HG02678 (cell line): ENCODE measurements around the gene SCAMP2.

Experiments used
- ATAC-seq: cut with Tn5 transposase; IDR thresholded peaks from one replicate; pipeline ENCODE4 v1.9.1; 2021; ENCODE audit warnings: mild to moderate bottlenecking, moderate library complexity; ENCODE audit not compliant: unreplicated experiment

The SCAMP2 gene

DNA sequence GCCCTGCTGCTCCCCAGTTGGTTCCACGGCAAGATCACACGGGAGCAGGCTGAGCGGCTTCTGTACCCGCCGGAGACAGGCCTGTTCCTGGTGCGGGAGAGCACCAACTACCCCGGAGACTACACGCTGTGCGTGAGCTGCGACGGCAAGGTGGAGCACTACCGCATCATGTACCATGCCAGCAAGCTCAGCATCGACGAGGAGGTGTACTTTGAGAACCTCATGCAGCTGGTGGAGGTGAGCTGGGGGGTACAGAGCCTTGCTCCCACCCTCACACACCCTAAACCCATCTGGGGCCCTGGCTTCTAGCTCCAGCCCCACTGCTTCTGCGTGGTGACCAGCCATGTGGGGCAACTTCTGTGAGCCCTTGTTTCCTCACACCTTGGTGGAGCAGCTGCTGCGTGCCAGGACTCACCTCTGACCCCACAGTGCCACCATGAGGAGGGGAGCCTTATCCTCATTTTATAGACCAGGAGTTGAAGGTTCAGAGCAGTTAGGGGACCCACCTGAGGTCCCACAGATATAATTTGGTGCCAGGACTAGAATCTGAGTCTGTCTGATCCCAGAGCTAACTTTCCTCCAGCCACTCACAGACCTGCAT, 73.8 kb downstream of the SCAMP2 start:
- no peak for ATAC-seq

DNA sequence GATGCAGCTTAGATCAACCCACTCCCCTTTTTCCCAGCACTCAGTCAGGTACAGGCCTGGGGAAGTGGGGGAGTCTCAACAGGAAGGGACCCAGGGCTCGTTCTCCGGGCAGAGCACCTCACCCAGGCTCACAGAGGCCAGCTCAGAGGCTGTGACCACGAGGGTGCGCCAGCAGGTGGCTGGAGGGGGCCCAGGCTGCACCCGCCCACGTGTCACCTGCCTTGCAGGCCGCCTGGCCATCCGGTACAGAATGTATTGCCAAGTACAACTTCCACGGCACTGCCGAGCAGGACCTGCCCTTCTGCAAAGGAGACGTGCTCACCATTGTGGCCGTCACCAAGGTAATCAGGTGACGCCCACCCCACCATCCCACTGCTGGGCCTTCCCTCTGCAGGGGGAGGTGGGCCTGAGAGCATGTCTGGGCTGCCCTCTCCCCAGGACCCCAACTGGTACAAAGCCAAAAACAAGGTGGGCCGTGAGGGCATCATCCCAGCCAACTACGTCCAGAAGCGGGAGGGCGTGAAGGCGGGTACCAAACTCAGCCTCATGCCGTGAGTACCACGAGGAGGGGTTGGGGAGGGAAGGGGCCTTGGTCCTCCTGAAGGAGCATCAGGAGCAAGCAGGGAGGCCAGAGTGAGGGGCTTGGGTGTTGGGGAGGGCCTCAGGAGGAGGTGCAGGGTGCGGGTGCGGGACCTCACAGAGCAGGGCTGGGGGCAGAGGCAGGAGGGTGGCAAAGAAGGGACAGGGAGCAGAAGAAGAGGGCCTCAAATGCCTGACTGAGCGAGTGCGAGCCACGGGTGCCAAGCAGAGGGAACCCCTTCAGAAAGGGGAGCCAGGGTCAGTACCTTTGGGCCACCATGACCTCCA, 74.5 kb downstream of the SCAMP2 start:
- ATAC-seq = no peak

DNA sequence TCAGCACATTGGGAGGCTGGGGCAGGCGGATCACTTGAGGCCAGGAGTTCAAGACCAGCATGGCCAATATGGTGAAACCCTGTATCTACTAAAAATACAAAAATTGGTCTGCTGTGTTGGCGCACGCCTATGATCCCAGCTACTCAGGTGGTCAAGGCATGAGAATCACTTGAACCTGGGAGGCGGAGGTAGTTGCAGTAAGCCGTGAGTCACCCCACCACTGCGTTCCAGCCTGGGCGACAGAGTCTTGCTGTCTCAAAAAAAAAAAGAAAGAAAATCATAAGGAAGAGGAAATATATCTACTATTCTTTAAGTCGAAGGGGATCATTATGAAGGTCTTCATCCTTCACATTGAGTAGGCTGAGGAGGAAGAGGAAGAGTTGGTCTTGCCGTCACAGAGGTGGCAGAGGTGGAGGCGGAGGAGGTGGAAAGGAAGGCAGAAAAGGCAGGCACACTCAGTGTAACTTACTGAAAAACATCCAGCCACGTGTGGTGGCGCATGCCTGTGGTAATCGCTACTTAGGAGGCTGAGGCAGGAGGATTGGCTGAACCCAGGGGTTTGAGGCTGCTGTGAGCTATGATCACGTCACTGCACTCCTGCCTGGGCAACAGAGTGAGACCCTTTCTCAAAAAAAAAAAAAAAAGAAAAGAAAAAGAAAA, 77.1 kb downstream of the SCAMP2 start:
- no peak for ATAC-seq

DNA sequence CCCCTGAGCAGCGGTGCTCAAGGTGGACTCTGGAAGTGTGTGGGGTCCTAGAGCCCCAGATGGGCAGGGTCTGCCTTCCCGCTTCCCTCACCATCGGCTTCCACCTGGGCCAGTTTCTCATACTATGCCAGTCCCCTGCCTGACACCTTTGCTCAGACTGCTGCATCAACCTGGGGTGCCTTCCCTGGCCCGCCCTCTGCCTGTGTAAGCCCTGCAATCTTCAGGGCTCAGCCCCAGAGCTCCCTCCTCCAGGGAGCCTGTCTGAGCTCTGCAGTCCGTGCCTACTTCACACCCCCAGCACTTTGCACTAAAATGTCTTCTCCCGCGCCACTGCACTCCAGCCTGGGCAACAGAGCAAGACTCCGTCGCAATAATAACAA, 78.2 kb downstream of the SCAMP2 start:
- no peak for ATAC-seq

DNA sequence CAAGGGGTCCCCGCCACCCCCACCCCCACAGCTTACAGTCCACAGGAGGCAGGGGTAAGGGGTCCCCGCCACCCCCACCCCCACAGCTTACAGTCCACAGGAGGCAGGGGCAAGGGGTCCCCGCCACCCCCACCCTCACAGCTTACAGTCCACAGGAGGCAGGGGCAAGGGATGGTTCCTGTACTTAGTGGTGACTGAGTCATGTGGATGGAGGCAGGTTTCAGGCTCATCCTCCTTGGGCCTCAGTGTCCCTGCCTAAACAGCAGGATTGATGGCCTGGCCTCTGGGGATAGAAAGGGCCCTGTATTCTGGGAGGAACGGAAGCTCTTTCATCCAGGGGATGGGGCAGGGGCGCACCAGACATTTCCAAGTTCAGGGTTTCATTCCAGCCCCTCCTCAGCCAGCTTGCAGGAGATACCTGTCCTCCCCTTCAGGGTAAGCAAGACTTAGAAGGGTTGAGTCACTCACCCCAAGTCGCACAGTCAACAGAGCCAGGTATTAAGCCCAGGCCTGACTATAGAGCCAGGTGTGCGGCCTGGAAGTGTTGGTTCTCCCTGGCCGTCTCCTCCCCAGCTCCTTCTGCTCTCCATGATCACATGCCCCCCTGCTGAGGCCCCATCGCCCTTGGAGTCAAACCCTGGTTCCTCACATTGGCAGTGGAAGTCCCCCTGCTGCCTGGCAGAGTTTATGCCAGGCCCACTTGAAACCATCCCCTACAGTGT, 78.8 kb downstream of the SCAMP2 start:
- no peak for ATAC-seq
